ENCODE measurements around the gene HPS5.
"Not testable (repeated sequence)": the region's sequence is repeated elsewhere in the genome, so short reads cannot be mapped to it uniquely, and the experiment has no call there.

DNA sequence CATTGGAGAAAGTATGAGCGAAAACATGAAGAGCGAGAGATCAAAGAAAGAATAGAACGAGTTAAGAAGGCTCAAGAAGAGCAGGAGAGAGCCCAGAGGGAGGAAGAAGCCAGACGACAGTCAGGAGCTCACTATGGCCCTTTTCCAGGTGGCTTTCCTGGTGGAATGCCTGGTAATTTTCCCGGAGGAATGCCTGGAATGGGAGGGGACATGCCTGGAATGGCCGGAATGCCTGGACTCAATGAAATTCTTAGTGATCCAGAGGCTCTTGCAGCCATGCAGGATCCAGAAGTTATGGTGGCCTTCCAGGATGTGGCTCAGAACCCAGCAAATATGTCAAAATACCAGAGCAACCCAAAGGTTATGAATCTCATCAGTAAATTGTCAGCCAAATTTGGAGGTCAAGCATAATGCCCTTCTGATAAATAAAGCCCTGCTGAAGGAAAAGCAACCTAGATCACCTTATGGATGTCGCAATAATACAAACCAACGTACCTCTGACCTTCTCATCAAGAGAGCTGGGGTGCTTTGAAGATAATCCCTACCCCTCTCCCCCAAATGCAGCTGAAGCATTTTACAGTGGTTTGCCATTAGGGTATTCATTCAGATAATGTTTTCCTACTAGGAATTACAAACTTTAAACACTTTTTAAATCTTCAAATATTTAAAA is 59.1 kb downstream of the HPS5 start:
- TF ChIP-seq, protein P1, sequence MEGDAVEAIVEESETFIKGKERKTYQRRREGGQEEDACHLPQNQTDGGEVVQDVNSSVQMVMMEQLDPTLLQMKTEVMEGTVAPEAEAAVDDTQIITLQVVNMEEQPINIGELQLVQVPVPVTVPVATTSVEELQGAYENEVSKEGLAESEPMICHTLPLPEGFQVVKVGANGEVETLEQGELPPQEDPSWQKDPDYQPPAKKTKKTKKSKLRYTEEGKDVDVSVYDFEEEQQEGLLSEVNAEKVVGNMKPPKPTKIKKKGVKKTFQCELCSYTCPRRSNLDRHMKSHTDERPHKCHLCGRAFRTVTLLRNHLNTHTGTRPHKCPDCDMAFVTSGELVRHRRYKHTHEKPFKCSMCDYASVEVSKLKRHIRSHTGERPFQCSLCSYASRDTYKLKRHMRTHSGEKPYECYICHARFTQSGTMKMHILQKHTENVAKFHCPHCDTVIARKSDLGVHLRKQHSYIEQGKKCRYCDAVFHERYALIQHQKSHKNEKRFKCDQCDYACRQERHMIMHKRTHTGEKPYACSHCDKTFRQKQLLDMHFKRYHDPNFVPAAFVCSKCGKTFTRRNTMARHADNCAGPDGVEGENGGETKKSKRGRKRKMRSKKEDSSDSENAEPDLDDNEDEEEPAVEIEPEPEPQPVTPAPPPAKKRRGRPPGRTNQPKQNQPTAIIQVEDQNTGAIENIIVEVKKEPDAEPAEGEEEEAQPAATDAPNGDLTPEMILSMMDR (conservative IDR thresholded peaks at IDR 0.05; ENCODE audit: low read depth, low read length), result not testable (repeated sequence)
- TF ChIP-seq EZH2 (IDR thresholded peaks at IDR 0.05; ENCODE audit: borderline replicate concordance, low read depth, low read length, poor library complexity, severe bottlenecking), result not testable (repeated sequence)
